Osteoblast (primary cell): Measurements from ENCODE around the gene SSC4D. TPM values are rescaled to one million over a fixed set of nuclear protein-coding genes. Genes with fewer than 3 reads are reported as not detected.
"Not testable (repeated sequence)": the region's sequence is repeated elsewhere in the genome, so short reads cannot be mapped to it uniquely, and the experiment has no call there.

Experiments used
- DNase-seq: peaks from one replicate; pipeline ENCODE4 v3.0.0; 2011; ENCODE audit warnings: low spot score, mixed read lengths; ENCODE audit not compliant: insufficient read length; ENCODE audit errors: missing footprints
- H2AFZ ChIP-seq: 2 replicates; pipeline ENCODE4 v1.6.0; 2011; ENCODE audit warnings: mild to moderate bottlenecking, low read length
- H3K27ac ChIP-seq: 2 replicates; pipeline ENCODE4 v1.5.1; 2011; ENCODE audit warnings: mild to moderate bottlenecking, low read depth, low read length, moderate library complexity
- H3K27me3 ChIP-seq: 2 replicates; pipeline ENCODE4 v1.6.0; 2012; ENCODE audit warnings: mild to moderate bottlenecking, control low read depth, inconsistent platforms, low read length, moderate library complexity; ENCODE audit not compliant: insufficient read depth
- H3K36me3 ChIP-seq: 2 replicates; pipeline ENCODE4 v1.5.1; 2011; ENCODE audit warnings: mild to moderate bottlenecking, low read length, control low read depth, moderate library complexity; ENCODE audit not compliant: insufficient read depth
- H3K4me1 ChIP-seq: 2 replicates; pipeline ENCODE4 v1.5.1; 2011; ENCODE audit warnings: mild to moderate bottlenecking, low read length, control low read depth, moderate library complexity; ENCODE audit not compliant: insufficient read depth
- H3K4me2 ChIP-seq: 2 replicates; pipeline ENCODE4 v1.6.0; 2011; ENCODE audit warnings: mild to moderate bottlenecking, low read length; ENCODE audit not compliant: insufficient read depth
- H3K4me3 ChIP-seq: fragments of 200-600 bp; sonication (generic); 3 replicates; pipeline ENCODE4 v1.5.1; 2012; ENCODE audit warnings: mild to moderate bottlenecking, low read length, inconsistent platforms; ENCODE audit not compliant: insufficient read depth
- H3K79me2 ChIP-seq: 2 replicates; pipeline ENCODE4 v1.6.0; 2012; ENCODE audit warnings: mild to moderate bottlenecking, low read length, control low read depth, inconsistent platforms; ENCODE audit not compliant: insufficient read depth
- H3K9me3 ChIP-seq: 2 replicates; pipeline ENCODE4 v1.5.1; 2011; ENCODE audit warnings: low read depth, low read length, control low read depth
- H4K20me1 ChIP-seq: 2 replicates; pipeline ENCODE4 v1.6.0; 2012; ENCODE audit warnings: mild to moderate bottlenecking, low read length, control low read depth; ENCODE audit not compliant: insufficient read depth
- total RNA-seq: library from RNA; depleted of rRNA; stranded (reverse); fragments of >200 nt; gene quantifications from 2 replicates; pipeline ENCODE4 v1.2.3, GENCODE V29; 2012
- TF ChIP-seq, protein P1 (sequence below): IDR thresholded peaks from 2 replicates; pipeline ENCODE4 v1.5.1; 2011; ENCODE audit warnings: mild to moderate bottlenecking, low read depth, low read length, moderate library complexity; ENCODE audit errors: extremely low read depth

SSC4D gene
- total RNA-seq, 1 donor, result 1.1 TPM

- not testable (repeated sequence) for H3K27me3 ChIP-seq, H3K36me3 ChIP-seq, H3K4me1 ChIP-seq, H4K20me1 ChIP-seq, H3K4me3 ChIP-seq, H3K4me2 ChIP-seq, H3K79me2 ChIP-seq, H3K27ac ChIP-seq, H3K9me3 ChIP-seq, H2AFZ ChIP-seq, DNase-seq
Observed at GRCh38 chr7:76439120-76439888, 29.8 kb upstream of the SSC4D start.

GRCh38 chr7:76437873-76438272 lies 28.4 kb upstream of the SSC4D start:
- H3K27me3 ChIP-seq, H3K79me2 ChIP-seq, H3K36me3 ChIP-seq, H3K9me3 ChIP-seq, H3K4me2 ChIP-seq, DNase-seq, H4K20me1 ChIP-seq, H3K4me3 ChIP-seq, H3K4me1 ChIP-seq, H2AFZ ChIP-seq: not testable (repeated sequence)
- H3K27ac ChIP-seq, result peak overlapping the region; percentile 48
- TF ChIP-seq, protein P1, sequence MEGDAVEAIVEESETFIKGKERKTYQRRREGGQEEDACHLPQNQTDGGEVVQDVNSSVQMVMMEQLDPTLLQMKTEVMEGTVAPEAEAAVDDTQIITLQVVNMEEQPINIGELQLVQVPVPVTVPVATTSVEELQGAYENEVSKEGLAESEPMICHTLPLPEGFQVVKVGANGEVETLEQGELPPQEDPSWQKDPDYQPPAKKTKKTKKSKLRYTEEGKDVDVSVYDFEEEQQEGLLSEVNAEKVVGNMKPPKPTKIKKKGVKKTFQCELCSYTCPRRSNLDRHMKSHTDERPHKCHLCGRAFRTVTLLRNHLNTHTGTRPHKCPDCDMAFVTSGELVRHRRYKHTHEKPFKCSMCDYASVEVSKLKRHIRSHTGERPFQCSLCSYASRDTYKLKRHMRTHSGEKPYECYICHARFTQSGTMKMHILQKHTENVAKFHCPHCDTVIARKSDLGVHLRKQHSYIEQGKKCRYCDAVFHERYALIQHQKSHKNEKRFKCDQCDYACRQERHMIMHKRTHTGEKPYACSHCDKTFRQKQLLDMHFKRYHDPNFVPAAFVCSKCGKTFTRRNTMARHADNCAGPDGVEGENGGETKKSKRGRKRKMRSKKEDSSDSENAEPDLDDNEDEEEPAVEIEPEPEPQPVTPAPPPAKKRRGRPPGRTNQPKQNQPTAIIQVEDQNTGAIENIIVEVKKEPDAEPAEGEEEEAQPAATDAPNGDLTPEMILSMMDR, result peak; percentile 51

DNA sequence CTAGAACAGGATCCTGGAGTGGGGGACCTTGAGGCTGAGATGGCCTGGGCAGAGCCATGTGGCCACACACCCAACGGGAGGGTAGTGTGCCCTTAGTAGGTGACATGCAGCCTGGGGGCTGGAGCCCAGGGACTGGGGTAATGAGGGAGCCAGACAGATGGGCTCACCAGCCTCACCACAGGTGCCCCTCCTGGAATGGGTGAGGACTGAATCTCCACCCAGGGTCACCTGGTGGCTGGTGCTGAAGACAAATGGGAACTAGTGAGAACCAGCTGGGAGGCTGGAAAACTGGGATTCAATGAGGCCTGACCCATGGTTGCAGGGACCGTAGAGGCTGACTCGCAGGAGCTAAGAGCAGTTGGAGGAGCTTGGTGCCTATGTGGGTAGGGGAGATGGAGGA lies 21.3 kb upstream of the SSC4D start:
- no peaks in the 10 kb centered on the region for H3K9me3 ChIP-seq
- no peaks in the 10 kb centered on the region for H3K36me3 ChIP-seq
- no peaks in the 10 kb centered on the region for H3K79me2 ChIP-seq
- H3K4me1 ChIP-seq, result no peaks in the 10 kb centered on the region
- DNase-seq, result peak; percentile 3
- H3K27me3 ChIP-seq, result no peaks in the 10 kb centered on the region
- H4K20me1 ChIP-seq, result no peaks in the 10 kb centered on the region
- H3K27ac ChIP-seq, result no peak overlapping the region
- no peak overlapping the region for H2AFZ ChIP-seq
- TF ChIP-seq, protein P1, result no peak
- no peak overlapping the region for H3K4me3 ChIP-seq
- no peak overlapping the region for H3K4me2 ChIP-seq

DNA sequence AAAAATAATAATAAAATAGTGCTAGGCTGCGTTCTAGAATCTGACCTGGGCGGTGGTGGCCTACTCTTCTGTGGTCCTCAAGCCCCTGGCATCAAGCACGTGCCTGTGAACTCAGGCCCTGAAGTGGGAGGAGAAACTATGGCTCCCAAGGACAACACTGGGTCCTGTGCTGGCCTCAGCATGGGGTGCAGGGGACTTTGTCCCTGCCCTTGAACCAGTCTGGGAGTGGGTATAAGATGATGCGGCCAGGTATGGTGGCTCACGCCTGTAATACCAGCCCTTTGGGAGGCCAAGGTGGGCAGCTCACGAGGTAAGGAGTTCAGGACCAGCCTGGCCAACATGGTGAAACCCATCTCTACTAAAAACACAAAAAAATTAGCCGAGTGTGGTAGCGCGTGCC lies 20.7 kb upstream of the SSC4D start:
- Histone ChIP-seq H3K4me3 (no peak overlapping the region), H3K9me3 (no peaks in the 10 kb centered on the region)

More for the DNA sequence above, 20.7 kb upstream of the SSC4D start:
- no peak overlapping the region for H3K27ac ChIP-seq
- no peak for DNase-seq
- TF ChIP-seq, protein P1, result no peak
- H3K27me3 ChIP-seq, result no peaks in the 10 kb centered on the region
- no peak overlapping the region for H2AFZ ChIP-seq
- H3K4me2 ChIP-seq, result no peak overlapping the region
- H4K20me1 ChIP-seq, result no peaks in the 10 kb centered on the region
- H3K4me1 ChIP-seq, result no peaks in the 10 kb centered on the region
- no peaks in the 10 kb centered on the region for H3K79me2 ChIP-seq
- H3K36me3 ChIP-seq, result no peaks in the 10 kb centered on the region
